Measurements from ENCODE around the gene TNF. TPM values are rescaled to one million over a fixed set of nuclear protein-coding genes. Genes with fewer than 3 reads are reported as not detected.

Gene TNF
- polyA plus RNA-seq (2013, experiment 1 of 2; ENCODE audit: insufficient read length): not detected
- polyA plus RNA-seq (2013, experiment 2 of 2; ENCODE audit: insufficient read length): 0.07 TPM

- no peak for DNase-seq
Measured at GRCh38 chr6:31575335-31575901, at the start of gene TNF. TNF (plus strand) TSS chr6:31575565; CDS start chr6:31575742, 177 bp downstream.

GRCh38 chr6:31525932-31526591 is 49.3 kb upstream of the TNF start:
- DNase-seq: peak; percentile 68

GRCh38 chr6:31528307-31528777 is 47.0 kb upstream of the TNF start:
- no peak for DNase-seq

- DNase-seq: no peak
Measured at GRCh38 chr6:31528821-31529328, 46.5 kb upstream of the TNF start, which contains the start of gene MCCD1. MCCD1 (plus strand) TSS chr6:31528962; CDS start chr6:31529015, 53 bp downstream.

- DNase-seq: no peak
Measured at GRCh38 chr6:31529329-31530150, 45.8 kb upstream of the TNF start.

- DNase-seq: no peak
Measured at GRCh38 chr6:31530659-31531058, 44.7 kb upstream of the TNF start.

GRCh38 chr6:31531162-31531561 is 44.2 kb upstream of the TNF start:
- no peak for DNase-seq

GRCh38 chr6:31531771-31532643 is 43.4 kb upstream of the TNF start:
- no peak for DNase-seq

- no peak for DNase-seq
Measured at GRCh38 chr6:31532644-31533454, 42.5 kb upstream of the TNF start.

- DNase-seq: no peak
Measured at GRCh38 chr6:31533455-31533841, 41.9 kb upstream of the TNF start.

GRCh38 chr6:31534011-31534410 is 41.4 kb upstream of the TNF start:
- DNase-seq: no peak

- DNase-seq: no peak
Measured at GRCh38 chr6:31534521-31535040, 40.8 kb upstream of the TNF start.

- DNase-seq: no peak
Measured at GRCh38 chr6:31535538-31536324, 39.6 kb upstream of the TNF start.

GRCh38 chr6:31538805-31539400 is 36.5 kb upstream of the TNF start:
- no peak for DNase-seq

GRCh38 chr6:31540640-31541039 is 34.7 kb upstream of the TNF start:
- no peak for DNase-seq

- peak; percentile 45 for DNase-seq
Measured at GRCh38 chr6:31541059-31541657, 34.2 kb upstream of the TNF start.

- DNase-seq: peak; percentile 98
Measured at GRCh38 chr6:31541658-31542521, 33.5 kb upstream of the TNF start, which contains the start of gene DDX39B. DDX39B (minus strand) TSS chr6:31542003; CDS start chr6:31540532, 1,471 bp downstream.

- no peak for DNase-seq
Measured at GRCh38 chr6:31543639-31544038, 31.7 kb upstream of the TNF start.
